ENCODE measurements around the gene TMED1. TPM values are rescaled to one million over a fixed set of nuclear protein-coding genes. Genes with fewer than 3 reads are reported as not detected.

Gene TMED1
- total and polyA plus RNA-seq, 9 of the 15 experiments (the other 6 are each of a cell fraction or from before 2014, with no cell fraction given): 0.86 to 30.2 (median 23.5) TPM

GRCh38 chr19:10835754-10836478 is at the start of gene TMED1 (continued):
- TF ChIP-seq ARID4B (CRISPR knock-in tag; IDR thresholded peaks at IDR 0.05) (no peak), SIRT6 (IDR thresholded peaks at IDR 0.05; ENCODE audit: low read depth, low read length) (no peak), EGR1 (conservative IDR thresholded peaks at IDR 0.05) (peak; percentile 87), ZNF184 (CRISPR knock-in tag; IDR thresholded peaks at IDR 0.05) (no peak), ARID1B (IDR thresholded peaks at IDR 0.05) (0 out of 2 replicates have a peak, but pooled peaks have one; percentile 32), PTRF (tag; IDR thresholded peaks at IDR 0.05) (no peak), XRCC5 (IDR thresholded peaks at IDR 0.05; ENCODE audit: low read depth, low read length) (peak; percentile 86), ETV6 (IDR thresholded peaks at IDR 0.05; ENCODE audit: borderline replicate concordance in 1 of 2, low read depth in 2 of 2, low read length in 1 of 2) (no peak), ETV6 (CRISPR knock-in tag; IDR thresholded peaks at IDR 0.05; ENCODE audit: borderline replicate concordance) (no peak), TBL1XR1 (IDR thresholded peaks at IDR 0.05; ENCODE audit: low read length in 2 of 2) (no peak; a peak in 1 of 4 replicates), NR0B1 (IDR thresholded peaks at IDR 0.05; ENCODE audit: partially characterized antibody) (no peak), FOXO4 (CRISPR knock-in tag; IDR thresholded peaks at IDR 0.05) (no peak), TFAP4 (CRISPR knock-in tag; IDR thresholded peaks at IDR 0.05; ENCODE audit: borderline replicate concordance) (no peak), RBM25 (IDR thresholded peaks at IDR 0.05; ENCODE audit: low read depth, low read length, severe bottlenecking) (no peak), ZMIZ1 (IDR thresholded peaks at IDR 0.05; ENCODE audit: low read depth in 2 of 2, low read length in 2 of 2) (no peak)

All from K562 (cell line).